NK-92 (cell line): ENCODE measurements around the gene TMPRSS9.

ENCODE experiments used
- DNase-seq: peaks from one replicate; lab custom pipeline; 2025; ENCODE audit not compliant: unreplicated experiment; lab: John Stamatoyannopoulos, UW

The TMPRSS9 gene

GRCh38 chr19:2431318-2432055 is 71.4 kb downstream of the TMPRSS9 start:
- no peak for DNase-seq

DNA sequence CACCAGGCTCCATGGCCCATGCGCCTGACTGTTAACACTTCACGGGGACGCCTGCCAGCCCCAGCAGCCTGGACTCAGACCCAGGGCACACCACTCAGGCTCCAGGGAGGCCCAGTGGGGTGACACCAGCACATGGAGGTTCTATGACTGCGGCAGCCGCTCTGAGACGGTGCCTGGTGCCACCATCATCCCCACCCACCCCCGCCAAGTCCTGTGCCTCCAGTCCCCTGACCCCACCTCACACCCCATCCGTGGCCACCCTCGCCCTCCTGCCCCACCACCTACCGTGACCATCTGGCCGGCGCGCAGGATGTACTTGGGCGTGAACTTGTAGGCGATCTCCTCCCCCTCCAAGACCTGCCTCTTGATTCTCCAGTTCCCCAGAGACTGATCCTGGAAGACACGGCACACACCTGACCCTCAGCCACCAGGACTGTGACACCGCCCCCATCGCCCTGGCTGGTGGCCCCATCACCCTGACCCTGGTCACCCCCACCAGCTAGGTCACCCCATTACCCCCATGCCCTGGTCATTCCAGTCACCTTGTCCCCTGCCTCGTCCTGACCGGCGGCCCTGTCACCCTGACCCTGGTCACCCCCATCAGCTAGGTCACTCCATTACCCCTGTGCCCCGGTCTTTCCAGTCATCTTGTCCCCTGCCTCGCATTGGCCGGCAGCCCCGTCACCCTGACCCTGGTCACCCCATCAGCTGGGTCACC is 72.2 kb downstream of the TMPRSS9 start:
- DNase-seq = no peak

DNA sequence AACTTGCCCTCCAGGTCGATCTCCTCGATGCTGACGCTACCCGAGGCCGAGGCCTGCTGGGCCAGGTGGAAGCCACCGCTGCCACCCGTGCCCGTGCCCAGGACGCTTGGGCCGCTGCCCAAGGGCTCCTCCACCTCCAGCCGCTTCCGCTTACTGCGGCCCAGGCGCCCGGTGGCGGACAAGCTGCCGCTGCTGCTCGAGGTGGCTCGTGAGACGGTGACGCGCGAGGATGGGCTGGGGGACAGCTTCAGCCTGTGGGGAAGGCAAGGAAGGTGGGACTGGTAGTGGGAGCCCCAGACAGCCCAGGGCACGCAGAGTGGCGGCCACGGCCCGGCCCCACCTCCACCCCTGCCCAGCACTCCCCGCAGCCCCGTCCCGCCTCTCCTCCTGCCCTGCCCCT is 73.8 kb downstream of the TMPRSS9 start:
- no peak for DNase-seq

DNA sequence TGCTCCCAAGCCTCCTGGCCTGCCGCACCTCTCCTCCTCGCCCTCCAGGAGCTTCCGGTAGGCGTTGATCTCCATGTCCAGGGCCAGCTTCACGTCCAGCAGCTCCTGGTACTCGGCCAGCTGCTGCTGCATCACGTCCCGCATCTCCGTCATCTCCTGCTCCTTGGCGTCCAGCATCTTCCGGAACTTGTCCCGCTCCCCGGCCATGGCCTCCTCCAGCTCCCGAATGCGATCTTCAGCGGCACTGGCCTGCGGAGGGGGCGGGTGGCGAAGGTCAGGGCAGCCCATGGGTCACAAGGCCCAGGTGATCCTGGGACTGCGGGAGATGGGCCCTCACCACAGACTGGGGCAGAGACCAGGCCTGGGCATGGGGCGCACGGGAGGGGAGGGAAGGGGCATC is 74.2 kb downstream of the TMPRSS9 start:
- no peak for DNase-seq

- DNase-seq = no peak
These were observed 74.7 kb downstream of the TMPRSS9 start for GRCh38 chr19:2434721-2435265.

DNA sequence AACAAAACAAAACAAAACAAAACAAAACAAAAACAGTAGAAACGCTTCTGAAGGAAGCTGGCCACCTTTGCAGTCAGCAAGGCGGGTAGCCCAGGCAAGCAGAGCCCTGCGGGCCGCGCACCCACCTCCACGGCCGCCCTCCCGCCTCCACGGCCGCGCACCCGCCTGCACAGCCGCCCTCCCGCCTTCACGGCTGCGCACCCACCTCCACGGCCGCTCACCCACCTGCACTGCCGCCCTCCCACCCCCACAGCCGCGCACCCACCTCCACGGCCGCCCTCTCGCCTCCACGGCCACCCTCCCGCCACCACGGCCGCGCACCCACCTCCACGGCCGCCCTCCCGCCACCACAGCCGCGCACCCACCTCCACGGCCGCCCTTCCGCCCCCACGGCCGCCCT is 76.3 kb downstream of the TMPRSS9 start:
- no peak for DNase-seq

- no peak for DNase-seq
These were observed 76.9 kb downstream of the TMPRSS9 start for GRCh38 chr19:2436926-2437325.

DNA sequence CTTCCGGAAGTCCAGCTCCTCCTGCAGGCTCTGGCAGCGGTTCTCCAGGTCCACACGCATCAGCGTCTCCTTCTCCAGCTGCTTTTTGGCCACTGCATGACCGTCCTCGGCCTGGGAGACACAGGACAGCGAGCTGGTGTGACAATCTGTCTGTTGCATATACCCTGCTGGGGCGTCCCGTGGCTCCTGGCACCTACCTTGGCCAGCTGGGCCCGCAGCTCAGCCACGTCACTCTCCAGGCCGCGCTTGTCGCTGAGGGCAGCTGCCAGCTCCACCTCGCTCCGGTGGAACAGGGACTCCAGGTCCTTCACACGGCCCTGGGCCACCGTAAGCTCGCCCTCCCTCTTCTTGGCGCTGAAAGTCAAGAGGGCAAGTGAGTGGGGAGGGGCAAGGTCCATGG is 78.1 kb downstream of the TMPRSS9 start:
- no peak for DNase-seq

- no peak for DNase-seq
These were observed 80.5 kb downstream of the TMPRSS9 start for GRCh38 chr19:2440515-2440914.

DNA sequence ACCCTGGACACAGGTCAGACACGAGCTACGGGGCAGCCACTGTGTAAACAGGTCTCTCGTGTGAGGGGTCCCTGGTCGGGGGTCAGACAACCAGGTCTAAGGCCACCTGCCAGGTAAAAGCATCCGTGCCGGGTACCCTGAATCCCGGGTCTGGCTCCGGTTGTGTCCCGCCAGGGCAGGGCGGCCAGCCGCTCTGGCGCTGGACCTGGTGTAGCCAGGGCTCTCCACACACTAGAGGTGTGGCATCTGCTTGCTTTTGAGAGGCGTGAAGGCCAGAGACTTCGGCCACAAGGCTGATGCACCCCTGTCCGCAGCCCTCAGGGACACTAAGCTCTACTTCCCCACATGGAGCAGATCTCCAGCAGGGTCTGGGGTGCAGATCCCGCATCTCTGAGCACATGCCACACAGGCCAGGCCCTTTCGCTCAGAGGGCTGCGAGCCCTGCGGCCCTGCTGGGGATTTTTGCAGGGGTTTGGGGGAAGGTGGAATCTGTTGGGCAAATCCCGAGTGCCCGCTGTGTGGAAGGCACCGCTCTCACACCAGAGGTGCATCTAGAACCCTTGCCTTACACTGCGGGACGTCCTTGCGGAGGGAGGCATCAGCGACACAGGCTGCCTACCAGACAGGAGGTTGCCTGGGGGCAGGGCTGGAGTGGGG is 81.2 kb downstream of the TMPRSS9 start:
- DNase-seq = no peak

DNA sequence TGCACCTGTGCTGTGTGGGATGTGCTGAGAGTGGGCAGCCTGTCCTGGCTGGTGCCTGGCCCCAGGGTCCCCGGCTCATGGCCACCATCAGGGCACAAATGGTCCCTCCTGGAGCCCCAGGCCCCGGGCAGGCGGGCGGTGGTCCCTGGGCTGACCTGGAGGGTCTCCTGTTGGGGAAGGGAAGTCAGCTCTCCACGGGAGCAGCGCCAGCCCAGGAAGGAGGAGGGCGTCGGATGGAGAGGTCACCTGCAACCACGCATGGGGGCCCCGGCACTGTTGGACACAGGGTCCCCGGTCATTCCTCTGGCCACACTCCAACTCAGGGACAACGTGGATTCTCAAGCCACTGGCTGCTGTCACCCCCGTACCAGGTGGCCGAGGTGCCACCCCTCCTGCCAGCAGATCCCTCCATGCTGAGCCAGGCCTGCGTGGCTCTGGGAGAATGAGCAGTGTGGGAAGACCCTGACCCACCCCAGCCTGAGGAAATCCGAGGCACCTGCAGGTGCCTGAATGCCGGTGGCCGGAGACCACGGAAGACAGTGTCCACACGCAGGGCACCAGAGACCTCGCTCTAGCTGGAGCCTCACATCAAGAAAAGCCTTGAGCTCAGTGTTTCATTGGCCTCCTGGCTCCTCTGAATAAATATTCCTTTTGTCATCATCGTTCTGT is 83.2 kb downstream of the TMPRSS9 start:
- DNase-seq = no peak

DNA sequence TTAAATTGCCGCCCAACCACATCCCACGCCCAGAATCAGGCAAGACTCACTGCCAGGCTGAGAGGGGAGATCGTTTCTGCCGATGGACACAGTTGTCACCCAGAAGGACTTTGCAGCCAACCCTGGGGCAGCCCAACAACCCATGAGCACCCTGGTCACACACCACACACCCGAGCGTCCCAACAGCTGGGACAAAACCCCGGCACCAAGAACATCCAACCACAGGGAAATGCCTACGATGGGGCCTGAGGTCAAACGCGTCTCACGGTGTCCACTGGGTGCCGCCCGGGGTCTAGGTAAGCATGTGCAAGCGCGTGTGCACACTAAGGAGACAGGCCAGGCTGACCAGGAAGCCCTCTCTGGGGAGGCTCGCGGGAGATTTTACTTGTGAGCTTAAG is 83.7 kb downstream of the TMPRSS9 start:
- DNase-seq = no peak

DNA sequence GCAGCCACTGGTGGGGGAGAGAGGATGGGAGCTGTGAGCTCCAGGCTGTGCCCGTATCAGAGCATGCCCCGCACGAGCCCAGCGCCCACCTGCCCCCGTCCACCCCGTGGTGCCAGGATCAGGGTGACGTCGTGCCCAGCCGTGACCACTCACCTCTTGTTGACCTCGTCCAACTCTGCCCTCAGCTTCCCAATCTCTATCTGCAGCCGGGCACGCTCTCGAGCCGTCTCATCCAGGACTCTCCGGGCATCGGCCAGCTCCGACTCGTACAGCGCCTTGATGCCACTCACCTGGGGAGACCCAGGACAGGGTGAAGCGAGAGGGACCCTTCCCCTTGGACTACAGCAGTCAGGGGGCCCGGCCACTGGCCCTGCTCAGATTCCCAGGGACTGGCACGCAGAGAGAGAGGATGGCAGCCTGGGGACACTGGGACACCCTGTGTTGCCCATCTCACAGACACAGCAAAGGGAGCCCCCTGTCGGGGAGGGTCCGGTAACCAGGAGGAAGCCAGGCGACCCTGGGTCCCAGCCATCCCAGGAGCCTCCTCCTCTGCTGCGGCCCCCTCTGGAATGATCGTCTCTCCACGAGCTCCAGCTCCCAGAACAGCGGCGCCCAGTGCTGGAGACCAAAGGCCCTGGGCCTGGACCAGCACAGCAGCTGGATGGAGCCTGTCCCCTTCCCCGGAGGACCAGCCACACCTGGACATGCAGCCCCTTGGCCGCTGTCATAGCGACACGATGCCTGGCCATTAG is 84.4 kb downstream of the TMPRSS9 start:
- no peak for DNase-seq

DNA sequence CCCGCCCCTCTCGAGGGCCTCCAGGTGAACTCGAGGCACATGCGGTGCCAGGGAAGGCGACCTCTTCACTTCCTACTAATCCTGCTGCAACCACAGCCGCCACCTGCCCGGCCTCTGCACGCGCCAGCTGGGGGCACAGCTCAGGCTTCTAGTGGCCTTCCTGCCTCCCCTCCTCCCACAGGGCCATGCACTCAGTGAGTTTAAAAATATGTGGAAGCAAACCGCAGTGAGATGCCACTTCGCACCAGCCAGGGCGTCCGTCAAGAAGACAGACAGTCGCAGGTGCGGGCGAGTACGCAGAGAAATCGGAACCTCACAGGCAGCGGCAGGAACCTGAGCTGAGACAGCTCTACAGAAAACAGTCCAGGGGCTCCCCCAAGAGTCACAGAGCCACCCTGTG is 86.3 kb downstream of the TMPRSS9 start:
- no peak for DNase-seq

GRCh38 chr19:2449019-2449418 is 89.0 kb downstream of the TMPRSS9 start:
- no peak for DNase-seq

- no peak for DNase-seq
These were observed 91.1 kb downstream of the TMPRSS9 start for GRCh38 chr19:2451138-2451537.

- DNase-seq = no peak
These were observed 91.7 kb downstream of the TMPRSS9 start for GRCh38 chr19:2451741-2452140.

GRCh38 chr19:2453431-2454025 is 93.5 kb downstream of the TMPRSS9 start:
- no peak for DNase-seq

- DNase-seq = no peak
These were observed 94.3 kb downstream of the TMPRSS9 start for GRCh38 chr19:2454199-2454961.
